Activated CD4-positive, CD25-positive, alpha-beta regulatory T cell (primary cell): ENCODE data around the gene TNS2.
"Not testable (repeated sequence)": the region's sequence is repeated elsewhere in the genome, so short reads cannot be mapped to it uniquely, and the experiment has no call there.

Experiments used
- DNase-seq, 4 experiments: peaks; one replicate each; lab custom pipeline; 2025; lab: John Stamatoyannopoulos, UW

The TNS2 gene

DNA sequence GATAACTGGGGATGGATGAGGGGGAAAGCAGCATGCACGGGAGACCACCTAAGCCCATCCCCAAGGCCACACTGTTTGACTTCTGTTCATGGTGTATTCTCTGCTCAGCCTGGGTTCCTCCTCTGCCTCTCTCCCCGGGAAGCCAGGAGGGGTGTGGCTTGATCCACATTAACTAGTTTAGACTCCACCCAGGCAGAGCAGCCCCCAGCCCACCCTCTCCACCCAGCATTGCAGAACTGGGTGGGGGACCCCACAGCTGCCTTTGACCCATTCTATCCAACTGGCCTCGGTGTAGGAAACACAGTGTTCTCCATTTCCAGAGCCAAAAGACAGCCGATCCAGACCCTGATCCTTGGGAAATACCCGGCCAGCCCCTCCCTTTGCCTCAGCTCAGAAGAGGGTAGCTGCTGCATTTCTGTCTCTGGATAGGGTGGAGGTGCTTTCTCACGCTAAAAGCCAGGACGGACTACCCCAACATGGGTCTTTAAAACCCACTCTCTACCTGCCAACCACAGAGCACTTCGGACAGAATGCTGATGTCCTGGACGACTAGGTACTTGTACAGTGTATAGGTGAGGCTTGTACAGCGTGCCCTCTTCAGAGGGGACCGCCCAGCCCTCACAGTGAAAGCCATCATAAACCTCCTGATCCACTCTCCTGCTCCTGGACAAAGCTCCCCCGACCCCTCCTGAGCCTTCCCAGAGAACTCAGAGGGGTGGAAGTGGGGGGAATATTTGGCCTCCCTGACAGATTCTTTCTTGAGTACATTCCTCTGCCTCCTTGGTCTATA lies 20.0 kb downstream of the TNS2 start:
- no peak for DNase-seq

DNA sequence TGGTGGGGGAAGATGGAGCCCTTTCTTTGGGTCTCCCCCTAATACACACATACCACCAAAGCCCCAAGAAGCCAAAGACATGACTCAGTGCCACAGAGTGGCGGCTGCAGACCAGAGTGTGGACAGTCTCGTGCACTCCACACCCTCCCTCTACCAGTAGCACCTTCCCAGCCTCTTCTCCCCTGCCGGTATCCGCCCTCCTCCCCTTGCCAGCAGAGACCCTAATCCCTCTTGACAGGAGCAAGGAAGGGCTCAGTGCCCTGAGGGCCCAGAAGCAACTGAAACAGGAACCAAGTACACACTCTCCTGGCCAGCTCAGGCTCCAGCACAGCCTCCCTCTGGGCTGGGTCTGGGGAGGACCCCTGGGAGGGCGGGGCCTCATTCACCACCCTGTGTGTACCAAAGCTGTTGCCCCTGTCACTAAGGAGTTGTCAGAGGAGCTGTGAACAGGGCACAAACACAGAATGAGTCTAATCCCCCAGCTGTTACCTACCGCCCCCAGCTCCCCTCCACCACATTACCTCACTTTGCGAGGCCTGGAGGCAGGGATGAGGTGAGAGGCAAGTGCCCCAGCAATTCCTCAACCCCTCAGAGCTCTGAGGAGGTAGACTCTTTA lies 21.1 kb downstream of the TNS2 start:
- DNase-seq, result no peak

DNA sequence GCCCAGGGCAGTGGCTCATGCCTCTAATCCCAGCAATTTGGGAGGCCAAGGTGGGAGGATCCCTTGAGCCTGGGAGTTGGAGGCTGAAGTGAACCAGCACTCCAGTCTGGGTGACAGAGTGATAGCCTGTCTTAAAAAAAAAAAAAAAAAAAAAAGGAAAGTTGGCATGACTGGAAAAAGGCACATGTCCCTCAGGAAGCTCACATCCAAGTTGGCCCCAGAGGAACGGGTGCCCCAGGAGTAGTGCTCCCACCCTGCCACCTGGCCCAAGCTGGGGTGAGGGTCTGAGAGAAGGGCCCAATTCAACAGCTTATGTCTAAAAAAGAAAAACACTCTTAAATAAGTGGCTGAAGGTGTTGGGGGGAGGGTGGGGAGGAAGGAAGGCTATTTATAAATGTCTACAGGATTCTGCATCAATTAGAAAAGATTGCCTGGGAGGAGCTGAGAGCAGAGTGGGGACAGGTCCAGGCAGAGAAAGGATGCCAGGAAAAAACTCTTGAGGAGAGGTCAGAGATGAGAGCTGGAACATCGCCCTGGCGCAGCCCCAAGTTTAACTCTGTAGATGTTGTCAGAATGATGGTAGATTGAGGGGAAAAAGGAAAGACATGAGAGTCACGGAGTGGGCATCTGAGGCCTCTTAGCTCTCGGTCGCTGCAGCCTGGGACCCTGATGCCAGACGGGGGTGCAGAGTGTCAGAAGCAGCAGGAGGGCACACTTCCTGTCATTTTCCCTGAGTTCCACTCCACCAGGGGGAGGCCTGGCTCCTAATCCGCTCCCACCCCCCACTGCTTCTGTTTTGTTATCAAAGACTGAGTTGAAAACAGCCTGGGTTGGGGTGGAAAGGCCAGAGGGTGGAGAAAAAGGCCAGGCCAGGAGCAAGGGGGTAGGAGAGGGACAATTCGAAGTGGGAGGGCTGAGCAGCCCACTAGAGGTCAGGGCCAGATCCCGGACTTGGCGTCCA lies 22.0 kb downstream of the TNS2 start:
- no peak for DNase-seq

DNA sequence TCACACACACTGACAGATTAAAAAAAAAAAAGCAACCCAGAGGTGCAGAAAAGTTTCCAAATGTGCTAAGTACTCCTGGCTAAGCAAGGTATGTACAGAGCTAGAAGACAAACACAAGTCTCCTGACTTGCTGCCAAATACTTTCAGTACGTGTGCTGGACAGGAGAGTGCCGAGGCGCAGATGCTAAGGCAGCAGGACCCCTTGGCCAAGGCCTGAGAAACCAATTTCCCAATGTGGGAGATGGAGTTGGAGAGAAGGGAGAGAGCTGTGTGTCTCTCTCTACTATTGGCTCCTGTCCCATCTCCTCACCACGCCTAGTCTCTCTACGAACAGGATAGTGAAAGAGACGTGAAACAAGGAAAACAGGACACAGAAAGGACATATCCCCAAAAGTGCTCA lies 24.0 kb downstream of the TNS2 start:
- no peak for DNase-seq

DNA sequence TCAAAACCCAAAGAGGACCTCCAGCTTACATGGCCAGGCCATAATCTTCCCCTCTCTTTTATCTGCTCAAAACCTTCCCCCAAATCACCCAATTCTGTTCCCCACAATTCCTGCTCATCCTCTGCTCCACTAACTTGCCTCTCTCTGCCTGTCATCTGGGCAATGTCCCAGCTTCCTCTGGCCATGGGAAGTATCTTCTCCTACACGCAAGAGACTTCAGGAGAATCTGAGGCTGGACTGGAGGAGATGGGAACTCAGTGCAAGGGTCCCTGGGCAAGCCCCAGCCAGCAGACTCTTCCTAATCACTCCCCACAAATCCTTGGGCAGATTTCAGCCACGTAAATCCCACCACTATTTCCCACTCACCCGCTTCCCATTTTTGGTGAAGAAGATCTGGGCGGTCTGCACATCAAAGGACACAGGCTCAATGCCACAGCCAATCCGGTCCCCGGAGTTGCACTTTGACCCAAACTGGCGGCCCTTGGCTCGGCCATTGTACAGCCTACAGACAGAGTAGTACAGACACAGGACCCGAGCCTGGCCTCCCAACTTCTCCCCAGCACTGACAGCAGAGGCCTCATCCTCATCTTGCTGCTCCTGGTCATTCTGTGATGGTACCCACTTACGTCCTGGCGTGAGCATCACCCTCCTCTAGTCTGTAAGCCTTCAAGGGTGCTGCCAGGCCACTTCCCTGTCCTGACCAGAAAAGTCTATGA lies 24.6 kb downstream of the TNS2 start:
- no peak for DNase-seq

DNA sequence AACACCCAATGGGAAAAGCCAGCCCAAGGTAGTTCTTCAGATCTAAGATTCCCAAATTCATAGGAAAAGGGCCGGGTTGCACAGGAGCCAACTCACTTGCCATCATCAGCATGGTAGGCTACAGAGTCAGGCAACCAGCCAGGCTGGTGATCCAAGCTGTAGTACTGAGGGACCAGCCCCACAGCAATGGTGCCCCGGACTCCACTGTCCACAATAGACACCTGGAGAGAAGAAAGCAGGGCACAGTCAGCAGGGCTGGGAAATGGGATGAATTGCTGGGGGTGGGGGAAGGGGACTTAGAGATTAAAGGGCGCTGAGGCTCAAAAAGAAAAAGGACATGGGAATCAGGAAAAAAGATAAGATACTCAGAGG lies 25.1 kb downstream of the TNS2 start:
- DNase-seq, result no peak

DNA sequence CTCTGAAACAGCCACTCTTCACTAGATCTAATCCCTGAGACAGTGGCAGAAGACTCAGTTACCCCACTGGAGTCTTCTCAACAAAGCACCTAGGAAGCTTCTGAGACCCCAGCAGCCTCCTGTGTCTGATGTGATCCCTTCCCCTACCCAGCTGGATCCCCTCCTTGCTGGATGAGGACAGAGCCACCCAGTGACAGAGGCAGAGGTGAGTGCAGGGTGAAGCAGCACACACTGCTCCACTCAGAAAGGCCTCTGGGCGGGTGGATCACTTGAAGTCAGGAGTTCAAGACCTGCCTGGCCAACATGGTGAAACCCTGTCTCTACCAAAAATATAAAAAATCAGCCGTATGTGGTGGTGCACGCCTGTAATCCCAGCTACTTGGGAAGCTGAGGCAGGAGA lies 26.6 kb downstream of the TNS2 start:
- DNase-seq, result no peak

DNA sequence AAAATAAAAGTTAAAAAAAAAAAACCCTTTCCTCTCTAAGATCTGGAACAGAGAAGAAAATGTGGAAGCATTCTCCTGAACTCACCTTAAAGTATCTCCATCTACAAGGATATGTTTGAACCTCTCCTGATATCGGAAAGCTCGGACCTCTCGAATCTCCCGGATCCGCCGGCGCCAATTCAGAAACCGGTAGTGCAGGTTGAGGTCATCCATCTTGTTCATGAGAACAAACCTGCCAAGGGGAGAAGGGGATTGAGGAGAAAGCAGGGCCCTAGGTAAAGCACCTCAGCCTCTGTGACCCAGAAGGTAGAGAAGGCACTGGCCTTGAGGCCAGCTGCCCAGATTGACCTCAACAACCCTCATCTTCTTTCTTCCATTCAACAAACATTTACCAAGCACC lies 27.2 kb downstream of the TNS2 start:
- no peak for DNase-seq

DNA sequence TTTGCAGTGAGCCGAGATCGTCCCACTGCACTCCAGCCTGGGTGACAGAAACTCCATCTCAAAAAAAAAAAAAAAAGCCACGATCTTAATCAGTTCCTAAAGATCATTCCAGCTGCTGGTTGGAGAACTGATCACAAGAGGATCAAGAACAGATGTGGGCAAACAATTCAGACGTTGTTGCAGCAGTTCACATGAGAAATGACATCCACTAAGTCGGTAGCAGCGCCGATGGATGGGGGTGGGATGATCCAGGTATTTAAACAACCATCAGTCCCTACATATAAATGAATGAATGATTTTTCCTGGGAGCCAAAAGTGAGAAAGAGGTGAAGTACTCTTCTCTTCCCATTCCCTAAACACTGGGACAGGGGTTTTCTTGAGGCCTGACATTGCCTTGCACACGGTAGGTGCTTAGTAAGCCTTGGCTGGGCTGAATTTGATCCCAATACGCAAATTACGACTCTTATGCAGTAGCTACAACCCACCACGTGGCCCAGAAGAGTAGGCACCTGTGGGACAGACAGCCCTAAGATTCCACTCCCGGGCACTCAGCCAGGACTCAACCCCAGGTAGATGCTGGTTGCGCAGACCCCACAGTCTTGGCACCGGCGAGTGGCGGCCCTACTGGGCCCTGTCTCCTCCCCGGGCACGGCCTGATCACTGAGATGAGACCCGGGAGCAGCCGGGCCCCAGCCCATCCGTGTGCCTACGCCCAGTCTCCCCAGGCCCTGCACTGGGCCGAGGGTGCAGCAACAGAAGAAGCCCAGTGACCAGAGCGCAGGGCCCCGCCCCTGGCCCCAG lies 28.8 kb downstream of the TNS2 start:
- peak in 2 of 4 experiments; percentile 43 to 45 for DNase-seq

DNA sequence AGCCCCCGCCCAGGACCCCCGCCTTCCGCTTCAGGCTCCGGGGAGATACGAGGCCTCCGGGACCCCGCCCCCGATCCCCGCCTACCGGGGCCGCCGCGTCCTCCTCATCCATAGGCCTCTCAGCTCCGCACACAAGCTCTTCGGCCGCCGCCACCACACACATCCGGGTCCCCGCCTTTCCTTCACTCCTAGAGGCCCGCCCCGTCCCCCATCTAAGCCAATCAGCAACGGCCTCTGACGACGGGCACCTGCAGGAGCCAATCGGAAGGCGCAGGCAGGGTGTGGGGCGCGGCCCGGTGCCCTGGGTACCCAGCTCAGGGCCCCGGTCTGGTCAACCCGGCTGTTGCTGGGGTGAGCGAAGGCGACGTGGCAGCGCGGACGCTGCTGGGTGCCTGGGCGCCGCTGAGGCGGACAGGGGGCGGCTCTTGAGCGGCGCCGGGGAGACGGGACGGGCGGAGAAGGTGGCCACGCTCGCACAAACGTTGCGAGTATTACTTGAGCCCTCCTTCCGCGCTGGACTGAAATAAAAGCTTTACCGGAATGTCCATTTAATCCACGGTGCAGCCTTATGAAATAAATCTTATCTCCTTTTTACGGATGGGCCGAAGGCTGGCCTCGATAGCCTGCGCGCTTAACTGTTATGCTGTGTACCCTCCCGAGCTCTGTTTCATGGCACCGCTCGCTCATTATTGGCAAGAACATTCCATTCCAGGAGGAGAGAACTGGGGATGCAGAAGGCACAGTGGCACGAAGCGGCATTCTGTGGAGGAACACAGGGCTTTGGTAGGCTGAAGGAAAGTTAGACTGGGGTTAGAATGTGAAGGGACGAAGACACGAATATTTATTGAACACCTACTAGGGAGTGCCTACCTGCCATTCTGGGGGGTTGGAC lies 29.6 kb downstream of the TNS2 start, which contains the start of gene SPRYD3:
Gene SPRYD3 (minus strand): TSS at position 165 of the 892 bp plus-strand sequence. CDS start 57 bp downstream, at position 108.
- DNase-seq, result peak; percentile 90 to 94 (median 91)

DNA sequence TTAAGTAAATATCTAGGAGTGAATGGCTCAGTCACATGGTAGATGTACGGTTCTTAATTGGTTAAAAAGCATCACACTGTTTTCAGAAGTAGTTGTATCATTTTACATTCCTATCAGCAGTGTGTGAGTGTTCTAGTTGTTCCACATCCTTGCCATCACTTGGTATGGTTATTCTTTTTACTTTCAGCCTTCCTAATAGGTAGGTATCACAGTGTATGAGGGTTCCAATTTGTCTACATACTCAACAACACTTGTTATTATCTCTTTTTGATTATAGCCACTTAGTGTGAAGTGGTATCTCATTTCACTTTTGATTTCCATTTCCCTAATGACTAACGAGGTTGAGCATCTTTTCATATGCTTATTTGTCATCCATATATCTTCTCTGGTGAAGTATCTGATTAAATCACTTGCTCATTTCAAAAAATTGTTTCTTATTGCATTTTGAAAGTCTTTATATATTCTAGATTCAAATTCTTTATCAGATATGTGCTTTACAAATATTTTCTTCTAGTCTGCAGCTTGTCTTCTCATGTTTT lies 32.8 kb downstream of the TNS2 start:
- no peak for DNase-seq

DNA sequence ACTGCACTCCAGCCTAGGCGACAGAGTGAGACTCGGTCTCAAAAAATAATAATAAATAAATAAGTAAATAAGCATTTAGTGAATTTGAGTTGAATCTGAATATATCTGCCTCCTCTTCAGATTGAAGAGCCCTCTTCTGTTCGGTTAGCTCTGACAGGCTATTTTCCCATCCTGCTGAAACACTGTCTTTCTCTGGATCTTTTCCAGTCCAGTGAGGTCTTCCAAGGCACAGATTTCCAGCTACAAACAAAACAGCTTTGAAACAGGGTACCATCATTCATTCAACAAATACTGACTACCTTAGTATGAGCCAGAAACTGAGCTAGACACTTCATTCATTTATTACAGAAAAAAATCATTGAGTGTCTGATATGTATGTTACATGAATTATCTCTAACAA lies 36.5 kb downstream of the TNS2 start:
- DNase-seq, result no peak

DNA sequence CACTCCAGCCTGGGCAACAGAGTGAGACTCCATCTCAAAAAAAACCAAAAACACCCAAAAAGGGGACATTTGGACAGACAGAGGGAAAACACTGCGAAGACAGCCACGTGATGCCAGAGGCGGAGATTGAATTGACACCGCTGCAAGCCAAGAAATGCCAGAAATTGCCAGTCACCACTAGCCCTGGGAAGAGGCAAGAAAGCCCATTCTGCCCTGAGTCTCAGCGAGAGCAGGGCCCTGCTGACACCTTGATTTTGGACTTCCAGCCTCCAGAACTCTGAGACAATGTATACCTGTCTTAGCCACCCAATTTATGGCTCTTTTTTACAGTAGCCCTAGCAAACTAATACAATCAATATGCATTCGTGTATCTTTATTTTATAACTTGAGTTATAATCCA lies 40.2 kb downstream of the TNS2 start:
- no peak for DNase-seq

DNA sequence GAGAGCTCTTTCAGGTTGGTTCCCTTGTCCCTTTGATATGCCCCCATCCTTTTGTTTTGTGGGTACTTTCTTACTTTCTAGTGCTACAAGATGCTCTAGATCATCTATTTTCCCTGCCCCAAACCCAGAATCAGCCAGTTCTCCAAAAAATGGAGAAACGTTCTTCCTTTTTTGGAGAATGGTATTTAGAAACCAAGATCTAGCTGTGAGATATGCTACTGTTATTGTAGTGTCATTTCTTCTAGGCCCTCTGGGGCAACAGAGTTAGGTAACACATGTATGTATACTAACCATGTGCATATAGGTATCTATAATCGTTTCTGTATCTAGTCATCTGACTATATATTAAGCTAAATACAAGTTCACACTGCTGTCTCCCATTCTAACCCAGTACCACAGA lies 40.7 kb downstream of the TNS2 start:
- DNase-seq, result no peak

DNA sequence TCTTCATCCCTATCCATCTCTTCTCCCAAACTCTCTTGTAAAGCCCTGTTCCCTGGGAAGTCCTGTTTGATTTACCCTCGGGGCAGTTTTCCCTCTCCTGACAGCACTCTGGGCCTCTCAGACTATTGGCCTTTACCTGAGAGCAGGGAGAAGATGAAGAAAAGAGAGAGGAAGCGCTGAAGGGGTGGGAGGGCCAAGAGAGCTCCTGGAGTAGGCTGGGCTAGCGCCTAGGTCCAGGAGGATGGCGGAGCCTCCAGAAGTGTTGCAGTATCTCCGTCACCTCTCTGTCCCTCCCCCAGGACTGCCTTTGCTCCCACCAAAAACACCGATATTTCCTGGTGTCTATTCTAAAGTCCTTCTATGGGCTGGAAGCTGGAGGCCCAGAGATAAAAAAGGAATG lies 41.9 kb downstream of the TNS2 start:
- DNase-seq, result no peak

DNA sequence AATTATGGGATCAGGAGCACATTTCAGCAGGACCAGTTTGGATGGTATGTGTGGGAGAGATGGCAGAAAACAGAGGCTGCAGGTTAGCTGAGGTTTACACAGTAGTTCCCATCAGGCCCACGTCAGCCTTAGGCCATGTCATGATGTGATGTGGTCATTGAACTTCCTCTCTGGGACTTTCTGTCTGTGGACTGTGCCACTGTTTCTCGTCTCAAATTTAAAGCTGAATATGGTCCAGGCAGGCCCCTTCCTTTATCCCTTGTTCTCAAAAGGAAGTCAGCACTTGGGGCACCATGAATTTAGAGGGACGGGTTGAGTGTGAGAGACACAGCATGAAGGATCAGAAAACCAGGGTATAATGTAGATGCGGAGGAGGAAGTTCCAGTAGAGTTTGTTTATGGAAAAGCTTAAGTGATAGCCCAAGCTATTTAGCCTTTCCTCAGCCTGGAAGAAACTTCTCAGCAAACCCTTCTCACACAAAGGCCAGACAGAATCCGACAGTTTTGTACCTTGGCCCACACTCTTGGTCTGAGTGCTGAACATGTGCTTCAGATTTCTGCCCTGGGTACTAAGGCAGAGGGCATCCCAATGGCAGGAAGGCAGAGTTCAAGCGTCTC lies 44.0 kb downstream of the TNS2 start:
- DNase-seq, result no peak

DNA sequence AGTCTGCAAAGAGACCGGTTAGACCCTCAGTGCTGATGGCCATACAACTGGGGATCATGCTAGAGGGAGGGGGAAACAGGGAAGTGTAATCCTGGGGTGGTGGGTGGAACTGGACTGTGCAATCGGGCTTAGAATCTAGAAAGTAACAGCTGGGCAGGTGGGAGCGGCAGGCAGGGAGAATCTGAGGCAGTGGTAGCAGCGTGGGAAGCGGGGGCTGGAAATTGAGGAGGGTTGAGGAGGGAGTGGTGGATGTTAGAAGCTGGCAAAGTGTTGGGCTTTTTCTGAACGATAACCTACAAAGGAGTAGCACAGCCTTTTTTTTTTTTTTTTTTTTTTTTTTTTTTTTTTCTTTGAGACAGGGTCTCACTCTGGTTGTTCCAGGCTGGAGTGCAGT lies 44.5 kb downstream of the TNS2 start:
- no peak for DNase-seq

DNA sequence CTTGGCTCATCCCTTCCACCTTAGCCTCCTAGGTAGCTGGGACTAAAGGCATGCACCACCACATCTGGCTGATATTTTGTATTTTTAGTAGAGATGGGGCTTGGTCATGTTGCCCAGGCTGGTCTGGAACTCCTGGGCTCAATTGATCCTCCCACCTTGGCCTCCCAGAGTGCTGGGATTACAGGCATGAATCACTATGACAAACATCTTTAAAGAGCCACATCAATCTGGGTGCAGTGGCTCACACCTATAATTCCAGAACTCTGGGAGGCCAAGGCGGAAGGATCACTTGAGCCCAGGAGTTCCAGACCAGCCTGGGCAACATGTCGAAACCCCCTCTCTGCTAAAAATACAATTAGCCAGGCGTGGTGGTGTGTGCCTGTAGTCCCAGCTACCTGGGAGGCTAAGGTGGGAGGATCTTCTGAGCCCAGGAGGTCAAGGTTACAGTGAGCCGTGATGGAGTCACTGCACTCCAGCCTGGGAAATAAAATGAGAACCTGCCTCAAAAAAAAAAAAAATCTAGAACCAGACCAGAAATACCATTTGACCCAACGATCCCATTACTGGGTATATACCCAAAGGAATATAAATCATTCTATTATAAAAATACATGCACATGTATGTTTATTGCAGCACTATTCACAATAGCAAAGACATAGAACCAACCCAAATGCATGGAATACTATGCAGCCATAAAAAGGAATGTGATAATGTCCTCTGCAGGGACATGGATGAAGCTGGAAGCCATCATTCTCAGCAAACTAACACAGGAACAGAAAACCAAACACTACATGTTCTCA lies 45.1 kb downstream of the TNS2 start:
- not testable (repeated sequence) for DNase-seq

DNA sequence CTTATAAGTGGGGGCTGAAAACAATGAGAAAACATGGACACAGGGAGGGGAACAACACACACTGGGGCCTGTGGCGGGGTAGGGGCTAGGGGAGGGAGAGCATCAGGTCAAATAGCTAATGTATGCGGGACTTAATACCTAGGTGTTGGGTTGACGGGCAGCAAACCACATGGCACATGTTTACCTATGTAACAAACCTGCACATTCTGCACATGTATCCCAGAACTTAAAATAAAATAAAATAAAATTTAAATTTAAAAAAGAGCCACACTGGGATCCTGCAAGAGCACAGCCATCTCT lies 45.7 kb downstream of the TNS2 start:
- DNase-seq, result not testable (repeated sequence)
